Common myeloid progenitor, CD34-positive (primary cell): ENCODE measurements around the gene FEM1B.

ENCODE experiments used
- CTCF ChIA-PET: fragments of 350-600 bp; sonication (Branson Sonifier 250); formaldehyde crosslinking; loops from one replicate; lab custom pipeline; 2021; ENCODE audit warnings: antibody characterized with exemption; lab: Charles Lee
- POLR2A ChIA-PET: fragments of 350-600 bp; sonication (Branson Sonifier 250); formaldehyde crosslinking; loops from one replicate; lab custom pipeline; 2021; ENCODE audit warnings: antibody characterized with exemption; lab: Charles Lee
- DNase-seq, 3 donors: peaks; one replicate each; pipeline versions ENCODE4 v3.0.0 to v3.0.0-alpha.2; 2013
- H3K27ac ChIP-seq, 2 experiments: 1 replicate in 1 of 2; 2 replicates in 1 of 2; pipeline ENCODE4 v1.7.0; 2013; ENCODE audit warnings: inconsistent platforms in 2 of 2, low read length in 2 of 2, mild to moderate bottlenecking in 2 of 2, low read depth in 1 of 2, moderate library complexity in 1 of 2; ENCODE audit not compliant: severe bottlenecking in 2 of 2, insufficient read depth in 1 of 2, poor library complexity in 1 of 2
- H3K27me3 ChIP-seq, 5 experiments: replicated peaks in 2 of 5; 1 replicate in 3 of 5; 2 replicates in 2 of 5; pipeline versions ENCODE4 v1.6.1 to v1.7.0; 2013; ENCODE audit warnings: low read length in 4 of 5, mild to moderate bottlenecking in 2 of 5, moderate library complexity in 2 of 5, inconsistent platforms in 1 of 5; ENCODE audit not compliant: insufficient read depth in 5 of 5, control insufficient read depth in 4 of 5
- H3K36me3 ChIP-seq, 4 experiments: 1 replicate in 2 of 4; 2 replicates in 2 of 4; pipeline versions ENCODE4 v1.6.1 to v1.7.0; 2013; ENCODE audit warnings: low read length in 3 of 4, control low read depth in 1 of 4, mild to moderate bottlenecking in 1 of 4; ENCODE audit not compliant: control insufficient read depth in 4 of 4, insufficient read depth in 4 of 4
- H3K4me1 ChIP-seq, 4 experiments: 1 replicate in 3 of 4; 2 replicates in 1 of 4; pipeline versions ENCODE4 v1.6.1 to v1.7.1; 2013; ENCODE audit warnings: low read length in 3 of 4, mild to moderate bottlenecking in 3 of 4, control low read depth in 1 of 4, inconsistent platforms in 1 of 4, moderate library complexity in 1 of 4; ENCODE audit not compliant: control insufficient read depth in 4 of 4, insufficient read depth in 4 of 4; ENCODE audit errors: control extremely low read depth in 1 of 4
- H3K4me3 ChIP-seq, 7 experiments: 1 replicate in 4 of 7; 2 replicates in 3 of 7; pipeline versions ENCODE4 v1.5.1 to v1.7.0; 2013; ENCODE audit warnings: mild to moderate bottlenecking in 7 of 7, low read length in 6 of 7, moderate library complexity in 6 of 7, inconsistent platforms in 2 of 7, low read depth in 2 of 7, control low read depth in 1 of 7; ENCODE audit not compliant: insufficient read depth in 4 of 7, control insufficient read depth in 1 of 7; ENCODE audit errors: extremely low read depth in 1 of 7
- H3K9me3 ChIP-seq, 5 experiments: 1 replicate in 4 of 5; 2 replicates in 1 of 5; pipeline versions ENCODE4 v1.6.1 to v1.7.1; 2013; ENCODE audit warnings: low read length in 4 of 5, mild to moderate bottlenecking in 2 of 5, inconsistent platforms in 1 of 5, low read depth in 1 of 5, moderate library complexity in 1 of 5; ENCODE audit not compliant: control insufficient read depth in 4 of 5, insufficient read depth in 2 of 5; ENCODE audit errors: control extremely low read depth in 1 of 5
- WGBS: methylation state at CpG from one replicate; pipeline ENCODE4 v1.1.5; 2013; ENCODE audit not compliant: insufficient coverage; 5-methylcytosine and 5-hydroxymethylcytosine counted together

The FEM1B gene

GRCh38 chr15:68311464-68311835 lies 33.9 kb downstream of the FEM1B start:
- ChIA-PET POLR2A (no interaction called here), CTCF (interaction anchor here (0.8 to 1.6 kb wide), 4 partner anchors 15 to 238 kb away, joined by 3 to 4 read pairs (median 4); no protein-coding TSS in a partner anchor)
- DNase-seq, result no peak
- no peaks in the 10 kb centered on the region for H3K27me3 ChIP-seq
- H3K4me3 ChIP-seq, result no peak overlapping the region
- no peaks in the 10 kb centered on the region for H3K9me3 ChIP-seq
- no peaks in the 10 kb centered on the region for H3K36me3 ChIP-seq
- WGBS, result 100% methylated on average over 1 of the region's 3 CpGs
- H3K27ac ChIP-seq, result no peak overlapping the region
- H3K4me1 ChIP-seq, result peaks cover 0 to 12% (median 8%) of the 10 kb centered on the region in 4 experiments

- Histone ChIP-seq H3K27ac (no peak overlapping the region), H3K36me3 (no peaks in the 10 kb centered on the region), H3K4me3 (no peak overlapping the region), H3K27me3 (no peaks in the 10 kb centered on the region), H3K4me1 (peaks cover 0 to 13% (median 5%) of the 10 kb centered on the region in 4 experiments), H3K9me3 (no peaks in the 10 kb centered on the region)
- 100% methylated on average over 2 of the region's 3 CpGs for WGBS
- ChIA-PET POLR2A (no interaction called here), CTCF (interaction anchor here (0.6 to 1.6 kb wide), 6 partner anchors 9 to 72 kb away, joined by 3 to 4 read pairs (median 4); no protein-coding TSS in a partner anchor)
- DNase-seq, result no peak
These were observed 34.5 kb downstream of the FEM1B start for GRCh38 chr15:68311859-68312557.

GRCh38 chr15:68312701-68313204 lies 35.2 kb downstream of the FEM1B start:
- DNase-seq, result no peak
- POLR2A ChIA-PET, result no interaction called here
- Histone ChIP-seq H3K27me3 (no peaks in the 10 kb centered on the region), H3K4me1 (peaks cover 0 to 13% (median 5%) of the 10 kb centered on the region in 4 experiments), H3K9me3 (no peaks in the 10 kb centered on the region), H3K27ac (no peak overlapping the region), H3K36me3 (no peaks in the 10 kb centered on the region), H3K4me3 (no peak overlapping the region)
- CTCF ChIA-PET, result interaction anchor here (1.2 to 1.6 kb wide), 3 partner anchors 10 to 38 kb away, joined by 3 to 4 read pairs (median 3); no protein-coding TSS in a partner anchor
- 94% methylated on average over 18 of the region's 18 CpGs for WGBS

GRCh38 chr15:68313501-68314410 lies 36.2 kb downstream of the FEM1B start:
- H3K27me3 ChIP-seq, result no peaks in the 10 kb centered on the region
- no peaks in the 10 kb centered on the region for H3K36me3 ChIP-seq
- DNase-seq, result no peak
- no peak overlapping the region for H3K27ac ChIP-seq
- WGBS, result 91% methylated on average over 8 of the region's 18 CpGs
- no peaks in the 10 kb centered on the region for H3K9me3 ChIP-seq
- H3K4me3 ChIP-seq, result no peak overlapping the region
- CTCF ChIA-PET, result interaction anchor here (0.7 to 2.9 kb wide), 5 partner anchors 7 to 360 kb away, joined by 3 to 17 read pairs (median 3); no protein-coding TSS in a partner anchor
- peaks cover 0 to 13% (median 5%) of the 10 kb centered on the region in 4 experiments for H3K4me1 ChIP-seq
- POLR2A ChIA-PET, result no interaction called here

- H3K9me3 ChIP-seq, result no peaks in the 10 kb centered on the region
- H3K4me3 ChIP-seq, result no peak overlapping the region
- no peaks in the 10 kb centered on the region for H3K27me3 ChIP-seq
- H3K36me3 ChIP-seq, result no peaks in the 10 kb centered on the region
- CTCF ChIA-PET, result interaction anchor here (0.7 to 2.9 kb wide), 6 partner anchors 8 to 359 kb away, joined by 3 to 17 read pairs (median 3); no protein-coding TSS in a partner anchor
- H3K27ac ChIP-seq, result no peak overlapping the region
- no peak for DNase-seq
- POLR2A ChIA-PET, result no interaction called here
- H3K4me1 ChIP-seq, result peaks cover 0 to 13% (median 5%) of the 10 kb centered on the region in 4 experiments
- WGBS, result 100% methylated on average over 5 of the region's 11 CpGs
These were observed 37.0 kb downstream of the FEM1B start for GRCh38 chr15:68314563-68314962.

GRCh38 chr15:68315035-68315434 lies 37.5 kb downstream of the FEM1B start:
- Histone ChIP-seq H3K27ac (no peak overlapping the region), H3K27me3 (no peaks in the 10 kb centered on the region), H3K4me3 (no peak overlapping the region), H3K36me3 (no peaks in the 10 kb centered on the region), H3K4me1 (peaks cover 0 to 13% (median 5%) of the 10 kb centered on the region in 4 experiments), H3K9me3 (no peaks in the 10 kb centered on the region)
- DNase-seq, result no peak
- ChIA-PET CTCF (interaction anchor here (0.7 to 2.9 kb wide), 4 partner anchors 8 to 69 kb away, joined by 3 to 17 read pairs (median 4); no protein-coding TSS in a partner anchor), POLR2A (no interaction called here)
- no CpG with 5 or more reads among the region's 1 CpG for WGBS
